ENCODE data around the gene DRG2. TPM values are rescaled to one million over a fixed set of nuclear protein-coding genes. Genes with fewer than 3 reads are reported as not detected.
A peak's percentile ranks its signal among the peaks of the same experiment; 100 is the strongest.

DRG2 gene
- polyA plus RNA-seq, 1 of the 3 experiments (the other 2 are of a cell fraction) = 39.9 TPM

DNA sequence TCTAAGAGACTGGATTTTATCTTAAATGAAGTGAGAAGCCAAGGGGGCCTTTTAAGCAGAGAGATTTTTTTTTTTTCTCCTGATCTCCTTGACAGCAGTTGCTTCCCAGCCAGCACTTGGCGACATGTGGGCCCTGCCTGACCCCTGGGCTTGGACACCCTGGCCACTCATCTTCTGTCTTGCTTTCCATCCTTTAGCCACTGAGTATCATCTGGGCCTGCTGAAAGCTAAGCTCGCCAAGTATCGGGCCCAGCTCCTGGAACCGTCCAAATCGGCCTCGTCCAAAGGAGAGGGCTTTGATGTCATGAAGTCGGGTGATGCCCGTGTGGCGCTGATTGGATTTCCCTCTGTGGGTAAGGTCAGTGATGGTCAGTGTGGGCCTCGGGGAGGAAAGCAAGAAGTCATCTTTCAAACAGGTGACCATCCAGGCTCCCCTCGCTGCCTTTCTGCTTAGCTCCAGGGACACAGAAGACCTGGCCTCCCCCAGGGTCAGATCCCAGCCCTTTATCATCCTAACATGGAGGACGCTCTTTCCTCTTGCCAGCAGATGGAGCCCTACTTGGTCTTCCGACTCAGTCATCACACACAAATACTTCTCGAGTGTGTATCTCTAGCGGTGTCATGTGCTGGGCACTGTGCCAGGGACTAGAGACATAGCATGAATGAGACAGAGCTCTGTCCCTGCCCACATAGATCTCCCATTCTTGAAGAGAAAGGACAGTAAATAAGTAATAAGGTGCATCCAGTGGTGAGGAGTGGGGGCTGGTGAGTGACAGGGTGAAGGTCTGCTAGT, 6.1 kb downstream of the DRG2 start:
- WGBS (ENCODE audit: low lambda C conversion rate) = 86% methylated on average over 15 of the region's 15 CpGs
- Histone ChIP-seq H4K20me1 (ENCODE audit: insufficient read depth) (0 out of 2 replicates have a peak, but pooled peaks cover 1% of the 10 kb centered on the region), H2AFZ (ENCODE audit: low read depth) (no peak overlapping the region), H3K27ac (ENCODE audit: low read depth in 2 of 2, low read length in 1 of 2) (no peak overlapping the region), H3K9me3 (no peaks in the 10 kb centered on the region), H3K9ac (no peak overlapping the region), H3K9me2 (no peaks in the 10 kb centered on the region), H3K4me2 (no peak overlapping the region), H3K4me1 (ENCODE audit: control insufficient read depth in 1 of 2, insufficient read depth in 2 of 2, low read depth in 1 of 2, low read length in 1 of 2) (peaks cover 0 to 9% of the 10 kb centered on the region in 2 experiments; a peak in 1 of 4 replicates), H3K79me2 (ENCODE audit: insufficient read depth) (peaks cover 12% of the 10 kb centered on the region; the same call in 1 of the 2 replicates), H3F3A (replicated peaks; ENCODE audit: insufficient read depth) (no peaks in the 10 kb centered on the region), H3K4me3 (ENCODE audit: low read depth in 2 of 2, low read length in 1 of 2) (no peak overlapping the region), H3K36me3 (replicated peaks in 1 of 2; ENCODE audit: control insufficient read depth in 1 of 2, insufficient read depth in 2 of 2, low read length in 1 of 2) (peaks cover 31 to 43% of the 10 kb centered on the region in 2 experiments), H3K27me3 (ENCODE audit: insufficient read depth) (no peaks in the 10 kb centered on the region)
- no peak for DNase-seq
- POLR2A ChIA-PET = no interaction called here
- CTCF ChIA-PET = interaction anchor here (0.8 kb wide), 1 partner anchor 46 kb away, joined by 3 read pairs; no protein-coding TSS in a partner anchor
- TF ChIP-seq, protein P1, sequence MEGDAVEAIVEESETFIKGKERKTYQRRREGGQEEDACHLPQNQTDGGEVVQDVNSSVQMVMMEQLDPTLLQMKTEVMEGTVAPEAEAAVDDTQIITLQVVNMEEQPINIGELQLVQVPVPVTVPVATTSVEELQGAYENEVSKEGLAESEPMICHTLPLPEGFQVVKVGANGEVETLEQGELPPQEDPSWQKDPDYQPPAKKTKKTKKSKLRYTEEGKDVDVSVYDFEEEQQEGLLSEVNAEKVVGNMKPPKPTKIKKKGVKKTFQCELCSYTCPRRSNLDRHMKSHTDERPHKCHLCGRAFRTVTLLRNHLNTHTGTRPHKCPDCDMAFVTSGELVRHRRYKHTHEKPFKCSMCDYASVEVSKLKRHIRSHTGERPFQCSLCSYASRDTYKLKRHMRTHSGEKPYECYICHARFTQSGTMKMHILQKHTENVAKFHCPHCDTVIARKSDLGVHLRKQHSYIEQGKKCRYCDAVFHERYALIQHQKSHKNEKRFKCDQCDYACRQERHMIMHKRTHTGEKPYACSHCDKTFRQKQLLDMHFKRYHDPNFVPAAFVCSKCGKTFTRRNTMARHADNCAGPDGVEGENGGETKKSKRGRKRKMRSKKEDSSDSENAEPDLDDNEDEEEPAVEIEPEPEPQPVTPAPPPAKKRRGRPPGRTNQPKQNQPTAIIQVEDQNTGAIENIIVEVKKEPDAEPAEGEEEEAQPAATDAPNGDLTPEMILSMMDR (IDR thresholded peaks at IDR 0.05) = peak; percentile 51
- TF ChIP-seq, protein P2, sequence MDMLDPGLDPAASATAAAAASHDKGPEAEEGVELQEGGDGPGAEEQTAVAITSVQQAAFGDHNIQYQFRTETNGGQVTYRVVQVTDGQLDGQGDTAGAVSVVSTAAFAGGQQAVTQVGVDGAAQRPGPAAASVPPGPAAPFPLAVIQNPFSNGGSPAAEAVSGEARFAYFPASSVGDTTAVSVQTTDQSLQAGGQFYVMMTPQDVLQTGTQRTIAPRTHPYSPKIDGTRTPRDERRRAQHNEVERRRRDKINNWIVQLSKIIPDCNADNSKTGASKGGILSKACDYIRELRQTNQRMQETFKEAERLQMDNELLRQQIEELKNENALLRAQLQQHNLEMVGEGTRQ (IDR thresholded peaks at IDR 0.05; ENCODE audit: borderline replicate concordance, low read depth, low read length) = no peak
- TF ChIP-seq NFIC (IDR thresholded peaks at IDR 0.05; ENCODE audit: borderline replicate concordance) (peak; percentile 58), FOXM1 (IDR thresholded peaks at IDR 0.05; ENCODE audit: low read depth) (no peak)

GRCh38 chr17:18094409-18094807, 6.7 kb downstream of the DRG2 start:
- H3K79me2 ChIP-seq (ENCODE audit: insufficient read depth) = peaks cover 6% of the 10 kb centered on the region; the same call in 1 of the 2 replicates
- 0 out of 2 replicates have a peak, but pooled peaks cover 4% of the 10 kb centered on the region for H4K20me1 ChIP-seq (ENCODE audit: insufficient read depth)
- peaks cover 31 to 49% of the 10 kb centered on the region in 2 experiments for H3K36me3 ChIP-seq (replicated peaks in 1 of 2; ENCODE audit: control insufficient read depth in 1 of 2, insufficient read depth in 2 of 2, low read length in 1 of 2)
- TF ChIP-seq JUND (IDR thresholded peaks at IDR 0.05) = no peak
- no peak for TF ChIP-seq POLR2AphosphoS5 (IDR thresholded peaks at IDR 0.05; ENCODE audit: low read depth, low read length)
- no peak for TF ChIP-seq YY1 (IDR thresholded peaks at IDR 0.05; ENCODE audit: low read depth)
- no peak for TF ChIP-seq PBX3 (IDR thresholded peaks at IDR 0.05)
- TF ChIP-seq RFX5 (IDR thresholded peaks at IDR 0.05; ENCODE audit: low read length) = no peak
- TF ChIP-seq ELF1 (IDR thresholded peaks at IDR 0.05) = no peak
- no peak for TF ChIP-seq MAX (IDR thresholded peaks at IDR 0.05; ENCODE audit: low read depth)
- TF ChIP-seq, protein P3, sequence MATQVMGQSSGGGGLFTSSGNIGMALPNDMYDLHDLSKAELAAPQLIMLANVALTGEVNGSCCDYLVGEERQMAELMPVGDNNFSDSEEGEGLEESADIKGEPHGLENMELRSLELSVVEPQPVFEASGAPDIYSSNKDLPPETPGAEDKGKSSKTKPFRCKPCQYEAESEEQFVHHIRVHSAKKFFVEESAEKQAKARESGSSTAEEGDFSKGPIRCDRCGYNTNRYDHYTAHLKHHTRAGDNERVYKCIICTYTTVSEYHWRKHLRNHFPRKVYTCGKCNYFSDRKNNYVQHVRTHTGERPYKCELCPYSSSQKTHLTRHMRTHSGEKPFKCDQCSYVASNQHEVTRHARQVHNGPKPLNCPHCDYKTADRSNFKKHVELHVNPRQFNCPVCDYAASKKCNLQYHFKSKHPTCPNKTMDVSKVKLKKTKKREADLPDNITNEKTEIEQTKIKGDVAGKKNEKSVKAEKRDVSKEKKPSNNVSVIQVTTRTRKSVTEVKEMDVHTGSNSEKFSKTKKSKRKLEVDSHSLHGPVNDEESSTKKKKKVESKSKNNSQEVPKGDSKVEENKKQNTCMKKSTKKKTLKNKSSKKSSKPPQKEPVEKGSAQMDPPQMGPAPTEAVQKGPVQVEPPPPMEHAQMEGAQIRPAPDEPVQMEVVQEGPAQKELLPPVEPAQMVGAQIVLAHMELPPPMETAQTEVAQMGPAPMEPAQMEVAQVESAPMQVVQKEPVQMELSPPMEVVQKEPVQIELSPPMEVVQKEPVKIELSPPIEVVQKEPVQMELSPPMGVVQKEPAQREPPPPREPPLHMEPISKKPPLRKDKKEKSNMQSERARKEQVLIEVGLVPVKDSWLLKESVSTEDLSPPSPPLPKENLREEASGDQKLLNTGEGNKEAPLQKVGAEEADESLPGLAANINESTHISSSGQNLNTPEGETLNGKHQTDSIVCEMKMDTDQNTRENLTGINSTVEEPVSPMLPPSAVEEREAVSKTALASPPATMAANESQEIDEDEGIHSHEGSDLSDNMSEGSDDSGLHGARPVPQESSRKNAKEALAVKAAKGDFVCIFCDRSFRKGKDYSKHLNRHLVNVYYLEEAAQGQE (IDR thresholded peaks at IDR 0.05; ENCODE audit: low read depth, low read length) = no peak
- no peak for TF ChIP-seq RAD21 (IDR thresholded peaks at IDR 0.05; ENCODE audit: low read length)
- no peak for TF ChIP-seq GABPA (IDR thresholded peaks at IDR 0.05; ENCODE audit: low read depth)
- no peak for TF ChIP-seq RCOR1 (IDR thresholded peaks at IDR 0.05; ENCODE audit: low read length)
- POLR2A ChIA-PET = no interaction called here
- DNase-seq = no peak
- peaks cover 0 to 9% of the 10 kb centered on the region in 2 experiments; a peak in 1 of 4 replicates for H3K4me1 ChIP-seq (ENCODE audit: control insufficient read depth in 1 of 2, insufficient read depth in 2 of 2, low read depth in 1 of 2, low read length in 1 of 2)
- no peaks in the 10 kb centered on the region for H3K9me3 ChIP-seq
- H3K4me3 ChIP-seq (ENCODE audit: low read depth in 2 of 2, low read length in 1 of 2) = no peak overlapping the region
- H3K9ac ChIP-seq = no peak overlapping the region
- no peaks in the 10 kb centered on the region for H3F3A ChIP-seq (replicated peaks; ENCODE audit: insufficient read depth)
- 97% methylated on average over 10 of the region's 10 CpGs for WGBS (ENCODE audit: low lambda C conversion rate)
- no peak overlapping the region for H3K27ac ChIP-seq (ENCODE audit: low read depth in 2 of 2, low read length in 1 of 2)
- no peaks in the 10 kb centered on the region for H3K9me2 ChIP-seq
- no peak overlapping the region for H2AFZ ChIP-seq (ENCODE audit: low read depth)
- H3K27me3 ChIP-seq (ENCODE audit: insufficient read depth) = no peaks in the 10 kb centered on the region
- CTCF ChIA-PET = no interaction called here
- H3K4me2 ChIP-seq = no peak overlapping the region
